SK-N-SH treated with all-trans-retinoic acid at 6 μM for 48 hours (cell line): Measurements from ENCODE around the gene RALB.

Source experiments
- CSDC2 ChIP-seq: fragments of 250-450 bp; sonication (Bioruptor Pico); IDR thresholded peaks from 2 replicates; pipeline ENCODE4 v1.5.0; 2020; ENCODE audit warnings: mild to moderate bottlenecking, moderate library complexity
- ESRRG ChIP-seq: fragments of 250-450 bp; sonication (Bioruptor Pico); IDR thresholded peaks from 2 replicates; pipeline ENCODE4 v1.6.1; 2021; ENCODE audit warnings: mild to moderate bottlenecking
- POU6F1 ChIP-seq: fragments of 250-450 bp; sonication (Bioruptor Pico); IDR thresholded peaks from 2 replicates; pipeline ENCODE4 v1.8.0; 2021; ENCODE audit warnings: low read depth, mild to moderate bottlenecking, moderate library complexity, borderline replicate concordance
- PPARA ChIP-seq: fragments of 250-450 bp; sonication (Bioruptor Pico); IDR thresholded peaks from 2 replicates; pipeline ENCODE4 v1.5.0; 2020; ENCODE audit warnings: mild to moderate bottlenecking, borderline replicate concordance
- TCF4 ChIP-seq: fragments of 250-450 bp; sonication (Bioruptor Pico); IDR thresholded peaks from 2 replicates; pipeline ENCODE4 v1.8.0; 2021; ENCODE audit warnings: mild to moderate bottlenecking, moderate library complexity, borderline replicate concordance

- TF ChIP-seq POU6F1 (CRISPR knock-in tag) (no peak), PPARA (CRISPR knock-in tag) (no peak), CSDC2 (no peak), TCF4 (no peak), ESRRG (CRISPR knock-in tag) (no peak)
These were observed 59.4 kb downstream of the RALB start for GRCh38 chr2:120312076-120312475.
